ENCODE measurements around the gene LSM4.

Gene LSM4

DNA sequence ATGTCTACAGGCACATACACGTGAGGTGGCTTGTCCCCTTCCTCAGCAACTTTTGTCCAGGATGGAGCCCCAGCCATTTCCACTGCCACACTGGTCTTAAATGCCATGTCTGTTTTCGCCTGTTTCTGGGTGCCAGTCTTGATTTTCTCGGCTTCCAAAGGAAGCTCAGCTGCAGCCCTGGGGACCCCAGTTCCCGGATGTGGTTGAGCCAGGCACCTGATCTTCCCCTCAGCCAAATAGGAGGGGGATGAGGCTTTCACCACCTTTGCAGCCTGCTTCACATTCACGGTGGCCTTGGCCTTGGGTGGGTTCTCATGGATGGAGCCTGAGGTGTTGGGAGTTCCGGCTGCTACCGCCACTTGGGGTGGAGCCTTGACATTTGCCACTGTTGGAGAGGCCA lies 57.3 kb downstream of the LSM4 start:
- Histone ChIP-seq H3K27me3 (ENCODE audit: insufficient read depth, low read length) (no peaks in the 10 kb centered on the region; the same call in 1 of the 2 replicates), H3K4me1 (ENCODE audit: insufficient read depth, low read length) (no peaks in the 10 kb centered on the region), H3K9ac (ENCODE audit: low read depth, low read length) (no peak overlapping the region), H3K4me3 (ENCODE audit: low read length) (no peak overlapping the region), H3K9me3 (ENCODE audit: insufficient read depth, low read depth, low read length) (no peaks in the 10 kb centered on the region), H3K36me3 (ENCODE audit: insufficient read depth, low read depth, low read length) (no peaks in the 10 kb centered on the region; the same call in 1 of the 2 replicates), H3K27ac (ENCODE audit: low read length) (no peak overlapping the region)

GRCh38 chr19:18264971-18265540 lies 57.8 kb downstream of the LSM4 start:
- H3K27ac ChIP-seq (ENCODE audit: low read length) = no peak overlapping the region
- no peaks in the 10 kb centered on the region; the same call in 1 of the 2 replicates for H3K27me3 ChIP-seq (ENCODE audit: insufficient read depth, low read length)
- no peak overlapping the region for H3K4me3 ChIP-seq (ENCODE audit: low read length)
- H3K36me3 ChIP-seq (ENCODE audit: insufficient read depth, low read depth, low read length) = no peaks in the 10 kb centered on the region; the same call in 1 of the 2 replicates
- H3K9ac ChIP-seq (ENCODE audit: low read depth, low read length) = no peak overlapping the region
- no peaks in the 10 kb centered on the region for H3K4me1 ChIP-seq (ENCODE audit: insufficient read depth, low read length)
- no peaks in the 10 kb centered on the region for H3K9me3 ChIP-seq (ENCODE audit: insufficient read depth, low read depth, low read length)

GRCh38 chr19:18264137-18264854 lies 58.6 kb downstream of the LSM4 start:
- no peaks in the 10 kb centered on the region for H3K4me1 ChIP-seq (ENCODE audit: insufficient read depth, low read length)
- no peaks in the 10 kb centered on the region for H3K9me3 ChIP-seq (ENCODE audit: insufficient read depth, low read depth, low read length)
- H3K4me3 ChIP-seq (ENCODE audit: low read length) = no peak overlapping the region
- no peak overlapping the region for H3K9ac ChIP-seq (ENCODE audit: low read depth, low read length)
- H3K27me3 ChIP-seq (ENCODE audit: insufficient read depth, low read length) = peaks cover 3% of the 10 kb centered on the region; the same call in 1 of the 2 replicates
- no peak overlapping the region for H3K27ac ChIP-seq (ENCODE audit: low read length)
- H3K36me3 ChIP-seq (ENCODE audit: insufficient read depth, low read depth, low read length) = no peaks in the 10 kb centered on the region; the same call in 1 of the 2 replicates

DNA sequence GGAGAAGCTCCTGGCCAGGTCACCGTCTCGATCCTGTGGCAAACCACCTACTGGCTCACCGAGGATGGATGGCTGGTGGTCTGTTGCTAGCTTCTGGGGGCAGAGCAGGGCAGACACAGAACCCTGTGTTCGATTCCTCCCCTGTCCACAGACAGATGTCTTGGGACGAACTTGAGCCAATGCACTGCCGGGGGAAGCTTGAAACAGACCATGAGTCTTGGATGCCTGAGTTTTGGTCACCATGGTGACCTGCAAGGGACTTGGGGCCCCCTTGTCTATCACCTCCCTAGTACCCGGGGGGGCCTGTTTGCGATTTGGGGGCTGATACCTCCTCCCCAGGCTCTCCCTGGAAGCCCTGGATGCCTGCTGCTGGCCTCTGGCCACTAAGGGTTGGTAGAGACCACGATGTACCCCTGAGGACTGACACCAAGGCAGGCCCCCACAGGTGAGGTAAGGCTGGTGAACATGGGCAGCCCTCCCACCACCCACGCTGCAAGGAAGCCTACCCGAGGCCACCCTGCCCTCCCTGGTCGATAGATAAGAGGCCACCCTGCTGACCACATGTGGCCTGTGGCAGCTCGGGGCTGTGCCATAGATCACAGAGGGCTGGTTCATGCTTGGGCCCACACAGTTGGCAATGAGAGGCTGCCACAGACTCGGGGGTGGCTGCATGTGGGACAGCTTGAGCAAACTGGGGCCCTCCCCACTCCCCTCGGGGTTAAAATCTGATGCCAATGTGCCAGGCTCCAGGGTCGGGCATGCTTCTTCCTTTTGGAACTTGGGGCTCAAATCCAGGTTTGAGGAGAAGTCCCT lies 59.3 kb downstream of the LSM4 start:
- Histone ChIP-seq H3K4me3 (ENCODE audit: low read length) (no peak overlapping the region), H3K36me3 (ENCODE audit: insufficient read depth, low read depth, low read length) (no peaks in the 10 kb centered on the region; the same call in 1 of the 2 replicates), H3K27me3 (ENCODE audit: insufficient read depth, low read length) (peaks cover 9% of the 10 kb centered on the region; the same call in 1 of the 2 replicates), H3K4me1 (ENCODE audit: insufficient read depth, low read length) (no peaks in the 10 kb centered on the region), H3K27ac (ENCODE audit: low read length) (no peak overlapping the region), H3K9ac (ENCODE audit: low read depth, low read length) (no peak overlapping the region), H3K9me3 (ENCODE audit: insufficient read depth, low read depth, low read length) (no peaks in the 10 kb centered on the region)

GRCh38 chr19:18262917-18263316 lies 60.0 kb downstream of the LSM4 start:
- Histone ChIP-seq H3K36me3 (ENCODE audit: insufficient read depth, low read depth, low read length) (no peaks in the 10 kb centered on the region; the same call in 1 of the 2 replicates), H3K27me3 (ENCODE audit: insufficient read depth, low read length) (peaks cover 9% of the 10 kb centered on the region; the same call in 1 of the 2 replicates), H3K9ac (ENCODE audit: low read depth, low read length) (no peak overlapping the region), H3K4me3 (ENCODE audit: low read length) (no peak overlapping the region), H3K27ac (ENCODE audit: low read length) (no peak overlapping the region), H3K4me1 (ENCODE audit: insufficient read depth, low read length) (no peaks in the 10 kb centered on the region), H3K9me3 (ENCODE audit: insufficient read depth, low read depth, low read length) (no peaks in the 10 kb centered on the region)

DNA sequence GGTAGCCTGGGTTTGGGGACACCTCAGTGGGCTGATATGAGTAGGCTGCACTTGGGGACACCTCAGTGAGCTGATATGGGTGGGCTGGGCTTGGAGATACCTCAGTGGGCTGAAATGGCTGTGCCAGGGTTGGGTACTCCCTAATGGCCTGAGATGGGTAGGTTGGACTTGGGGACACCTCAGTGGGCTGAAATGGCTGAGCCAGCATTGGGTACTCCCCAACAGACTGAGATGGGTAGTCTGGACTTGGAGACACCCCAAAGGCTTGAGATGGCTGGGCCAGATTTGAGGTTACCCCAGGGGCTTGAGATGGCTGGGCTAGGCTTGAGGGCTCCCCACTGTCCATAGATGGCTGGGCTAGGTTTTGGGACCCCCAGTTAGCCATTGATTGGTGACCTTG lies 60.7 kb downstream of the LSM4 start:
- Histone ChIP-seq H3K36me3 (ENCODE audit: insufficient read depth, low read depth, low read length) (no peaks in the 10 kb centered on the region; the same call in 1 of the 2 replicates), H3K4me1 (ENCODE audit: insufficient read depth, low read length) (no peaks in the 10 kb centered on the region), H3K27me3 (ENCODE audit: insufficient read depth, low read length) (peaks cover 9% of the 10 kb centered on the region; the same call in 1 of the 2 replicates), H3K4me3 (ENCODE audit: low read length) (no peak overlapping the region), H3K9me3 (ENCODE audit: insufficient read depth, low read depth, low read length) (no peaks in the 10 kb centered on the region), H3K9ac (ENCODE audit: low read depth, low read length) (no peak overlapping the region), H3K27ac (ENCODE audit: low read length) (no peak overlapping the region)

DNA sequence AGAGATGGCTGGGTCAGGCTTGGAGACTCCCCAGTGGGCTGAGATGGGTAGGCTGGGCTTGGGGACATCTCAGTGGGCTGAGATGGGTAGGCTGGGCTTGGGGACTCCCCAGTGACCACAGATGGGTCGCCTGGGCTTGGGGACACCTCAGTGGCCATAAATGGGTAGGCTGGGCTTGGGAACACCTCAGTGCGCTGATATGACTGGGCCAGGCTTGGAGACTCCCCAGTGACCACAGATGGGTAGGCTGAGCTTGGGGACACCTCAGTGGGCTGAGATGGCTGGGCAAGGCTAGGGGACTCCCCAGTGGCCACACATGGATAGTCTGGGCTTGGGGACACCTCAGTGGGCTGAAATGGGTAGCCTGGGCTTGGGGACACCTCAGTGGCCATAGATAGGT lies 61.4 kb downstream of the LSM4 start:
- no peaks in the 10 kb centered on the region; the same call in 1 of the 2 replicates for H3K36me3 ChIP-seq (ENCODE audit: insufficient read depth, low read depth, low read length)
- H3K9ac ChIP-seq (ENCODE audit: low read depth, low read length) = no peak overlapping the region
- H3K9me3 ChIP-seq (ENCODE audit: insufficient read depth, low read depth, low read length) = no peaks in the 10 kb centered on the region
- H3K27me3 ChIP-seq (ENCODE audit: insufficient read depth, low read length) = peaks cover 9% of the 10 kb centered on the region; the same call in 1 of the 2 replicates
- H3K4me3 ChIP-seq (ENCODE audit: low read length) = no peak overlapping the region
- no peaks in the 10 kb centered on the region for H3K4me1 ChIP-seq (ENCODE audit: insufficient read depth, low read length)
- no peak overlapping the region for H3K27ac ChIP-seq (ENCODE audit: low read length)

GRCh38 chr19:18259893-18260292 lies 63.0 kb downstream of the LSM4 start:
- H3K27me3 ChIP-seq (ENCODE audit: insufficient read depth, low read length) = peaks cover 16% of the 10 kb centered on the region
- no peak overlapping the region for H3K27ac ChIP-seq (ENCODE audit: low read length)
- no peak overlapping the region for H3K9ac ChIP-seq (ENCODE audit: low read depth, low read length)
- H3K4me3 ChIP-seq (ENCODE audit: low read length) = no peak overlapping the region
- no peaks in the 10 kb centered on the region for H3K9me3 ChIP-seq (ENCODE audit: insufficient read depth, low read depth, low read length)
- no peaks in the 10 kb centered on the region; the same call in 1 of the 2 replicates for H3K4me1 ChIP-seq (ENCODE audit: insufficient read depth, low read length)
- H3K36me3 ChIP-seq (ENCODE audit: insufficient read depth, low read depth, low read length) = no peaks in the 10 kb centered on the region

DNA sequence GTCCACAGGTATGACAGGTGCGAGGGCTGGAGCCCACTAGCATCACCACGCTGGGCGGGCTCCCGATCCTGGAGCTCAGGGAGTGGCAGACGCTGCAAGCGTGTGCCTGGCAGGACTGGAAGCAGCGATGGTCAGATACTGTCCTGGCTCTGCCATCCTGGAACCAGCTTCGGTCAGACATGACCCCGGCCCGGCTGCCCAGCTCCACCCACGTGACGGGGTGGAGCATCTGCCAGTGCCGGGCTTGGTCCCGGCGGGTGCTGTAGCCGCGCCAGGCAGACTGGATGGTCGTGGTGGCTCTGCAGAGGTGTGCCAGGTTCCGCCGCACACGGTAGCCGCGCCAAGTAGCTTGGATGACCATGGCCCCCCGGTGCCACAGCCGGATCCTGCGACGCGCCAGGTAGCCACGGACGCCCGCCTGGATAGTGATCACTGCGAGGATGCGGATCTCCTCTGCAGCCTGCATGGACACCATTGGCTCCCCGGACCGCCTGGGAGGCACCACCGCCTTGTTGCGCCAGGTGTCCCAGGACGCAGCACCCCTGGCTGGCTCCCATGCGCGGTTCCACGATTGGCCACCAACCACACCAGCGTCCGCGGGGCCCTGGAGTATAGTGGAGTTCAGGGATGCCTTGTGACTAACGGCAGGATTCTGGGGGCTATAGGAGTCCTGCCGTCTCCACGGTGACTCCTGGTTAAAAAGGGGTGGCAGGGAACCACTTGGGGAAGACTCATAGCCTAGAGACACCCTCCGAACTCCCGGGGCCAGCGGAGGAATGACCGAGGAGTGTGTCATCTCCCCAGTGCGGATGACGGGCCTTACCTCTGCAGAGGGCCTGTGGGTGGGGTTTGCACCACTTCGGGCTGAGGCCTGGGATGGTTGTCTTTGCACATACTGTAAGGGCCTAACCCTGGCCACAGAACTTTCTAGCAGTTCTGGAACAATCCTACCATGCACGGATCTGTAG lies 65.1 kb downstream of the LSM4 start:
- no peaks in the 10 kb centered on the region for H3K9me3 ChIP-seq (ENCODE audit: insufficient read depth, low read depth, low read length)
- H3K4me3 ChIP-seq (ENCODE audit: low read length) = no peak overlapping the region
- peaks cover 33% of the 10 kb centered on the region for H3K27me3 ChIP-seq (ENCODE audit: insufficient read depth, low read length)
- H3K9ac ChIP-seq (ENCODE audit: low read depth, low read length) = no peak overlapping the region
- no peaks in the 10 kb centered on the region for H3K36me3 ChIP-seq (ENCODE audit: insufficient read depth, low read depth, low read length)
- no peak overlapping the region for H3K27ac ChIP-seq (ENCODE audit: low read length)
- no peaks in the 10 kb centered on the region; the same call in 1 of the 2 replicates for H3K4me1 ChIP-seq (ENCODE audit: insufficient read depth, low read length)
